Dendritic cell treated with granulocyte-macrophage colony-stimulating factor and Interleukin-4, amounts not matched to agents 40 ng/mL and 50 ng/mL, for 4 days (primary cell): ENCODE measurements around the gene ERBB4.

Source experiments
- H3K27ac Mint-ChIP-seq: one replicate; pipeline ENCODE4 v1.8.0; 2022; ENCODE audit warnings: mild to moderate bottlenecking, mixed read lengths
- H3K27me3 Mint-ChIP-seq: one replicate; pipeline ENCODE4 v1.8.0; 2022; ENCODE audit warnings: mild to moderate bottlenecking, mixed read lengths
- H3K36me3 Mint-ChIP-seq: one replicate; pipeline ENCODE4 v1.8.0; 2022; ENCODE audit warnings: low read depth, mixed read lengths
- H3K4me1 Mint-ChIP-seq: one replicate; pipeline ENCODE4 v1.8.0; 2022; ENCODE audit warnings: low read depth, mixed read lengths
- H3K4me3 Mint-ChIP-seq: one replicate; pipeline ENCODE4 v1.8.0; 2022; ENCODE audit warnings: mild to moderate bottlenecking, moderate library complexity, mixed read lengths
- H3K9me3 Mint-ChIP-seq: one replicate; pipeline ENCODE4 v1.8.0; 2022; ENCODE audit warnings: mixed read lengths
- intact Hi-C: fragments of 100-400 bp; cut with micrococcal nuclease; formaldehyde crosslinking; loops from one replicate; pipeline ENCODE4 v1.15.0; 2022

Gene ERBB4

DNA sequence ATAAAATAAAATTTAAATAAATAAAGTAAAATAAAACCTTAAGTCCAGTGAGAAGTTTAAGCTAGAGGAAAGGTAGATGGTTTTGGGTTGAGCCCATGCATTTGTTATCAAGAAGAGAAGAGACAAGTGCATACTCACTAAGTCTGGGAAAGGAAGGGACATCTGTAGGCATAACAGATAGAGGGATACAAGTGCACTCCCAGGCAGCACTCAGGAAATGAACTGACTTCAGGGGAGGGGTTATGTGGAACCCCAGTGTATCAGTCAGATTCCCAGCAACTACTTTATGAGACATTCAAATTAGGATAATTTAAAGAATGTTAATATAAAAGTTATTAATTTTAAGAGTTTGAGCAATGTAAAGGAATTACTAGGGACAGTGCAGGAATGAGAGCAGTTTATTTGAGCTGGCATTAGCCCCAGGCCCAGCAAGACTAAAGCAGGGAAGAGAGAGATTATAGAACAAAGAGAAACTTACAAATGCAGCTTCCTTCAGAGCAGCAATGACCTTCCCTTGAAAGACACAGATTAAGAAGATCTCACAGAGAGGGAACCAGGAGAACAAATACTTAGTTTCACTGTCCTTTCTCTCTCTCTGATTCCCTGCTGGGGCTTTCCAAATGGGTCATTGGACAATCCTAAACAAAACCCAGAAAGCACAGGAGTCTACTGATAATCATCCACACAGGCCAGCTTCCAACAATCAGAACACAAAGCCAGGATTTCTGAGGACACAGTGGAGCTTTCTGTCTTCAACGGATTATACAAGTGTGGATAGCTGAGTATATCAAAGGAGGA is 109.7 kb downstream of the ERBB4 start:
- H3K27ac Mint-ChIP-seq = no peak overlapping the region
- no peaks in the 10 kb centered on the region for H3K4me1 Mint-ChIP-seq

DNA sequence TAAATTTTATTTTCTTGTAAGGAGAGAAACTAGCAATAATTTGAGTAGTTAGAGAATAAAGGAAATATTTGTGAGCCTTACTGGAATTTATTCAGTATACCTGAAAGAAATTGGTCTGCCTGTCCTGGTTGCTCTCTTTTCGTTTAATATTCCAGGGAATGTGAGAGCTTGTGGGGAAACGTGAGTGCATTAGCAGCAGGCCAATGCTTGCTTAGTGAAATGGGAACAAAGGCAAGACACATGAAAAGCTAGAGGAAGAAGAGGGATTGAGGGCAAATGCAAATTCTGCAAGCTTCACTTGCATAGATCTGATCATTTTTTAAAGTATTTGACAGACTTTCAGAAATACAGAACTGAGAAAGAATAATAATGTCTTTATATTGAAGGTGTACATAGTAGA is 111.0 kb downstream of the ERBB4 start:
- H3K4me3 Mint-ChIP-seq = no peak overlapping the region
- H3K36me3 Mint-ChIP-seq = no peaks in the 10 kb centered on the region
- intact Hi-C loops = no loop called here
- H3K27ac Mint-ChIP-seq = no peak overlapping the region
- H3K27me3 Mint-ChIP-seq = no peaks in the 10 kb centered on the region
- no peaks in the 10 kb centered on the region for H3K9me3 Mint-ChIP-seq
- no peaks in the 10 kb centered on the region for H3K4me1 Mint-ChIP-seq

More for the DNA sequence above, 109.7 kb downstream of the ERBB4 start:
- no peaks in the 10 kb centered on the region for H3K27me3 Mint-ChIP-seq
- intact Hi-C loops = no loop called here
- H3K36me3 Mint-ChIP-seq = no peaks in the 10 kb centered on the region
- no peak overlapping the region for H3K4me3 Mint-ChIP-seq
- no peaks in the 10 kb centered on the region for H3K9me3 Mint-ChIP-seq

DNA sequence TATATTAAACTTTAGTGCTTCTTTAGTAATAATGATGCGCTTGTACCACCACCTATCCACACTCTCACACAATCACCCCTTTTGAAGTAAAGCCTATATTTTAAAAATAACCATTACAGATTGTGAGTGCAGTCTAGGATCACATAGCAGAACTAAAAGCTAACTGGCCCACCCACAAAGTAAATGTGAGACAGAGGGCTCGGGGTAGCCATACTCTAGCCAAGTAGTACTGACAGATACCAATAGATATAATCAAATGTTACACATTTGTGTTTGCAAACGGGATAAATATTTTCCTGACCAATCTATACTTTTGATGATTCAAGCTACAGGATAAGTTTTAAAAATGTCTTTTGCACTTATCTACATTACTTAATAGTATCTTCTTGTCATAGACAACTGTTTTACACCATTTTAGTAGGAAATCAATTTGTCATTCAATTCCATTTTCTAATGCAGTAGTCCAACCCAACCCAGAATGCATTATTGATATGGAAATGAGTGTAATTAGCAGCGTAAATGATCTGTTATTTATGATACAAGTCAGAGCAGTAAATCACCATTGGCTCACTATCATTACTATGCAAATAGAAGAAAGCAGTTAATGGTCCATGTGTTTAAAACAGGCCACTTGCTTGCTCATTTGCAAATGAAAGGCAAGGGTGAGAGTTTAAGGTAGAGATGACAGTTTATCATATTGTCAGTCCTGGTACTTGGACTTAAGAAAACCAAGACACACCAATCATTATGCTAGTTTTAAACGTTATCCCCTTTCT is 111.8 kb downstream of the ERBB4 start:
- Mint-ChIP-seq H3K27ac (no peak overlapping the region), H3K27me3 (no peaks in the 10 kb centered on the region), H3K4me3 (no peak overlapping the region), H3K9me3 (no peaks in the 10 kb centered on the region), H3K36me3 (no peaks in the 10 kb centered on the region), H3K4me1 (no peaks in the 10 kb centered on the region)
- intact Hi-C loops = no loop called here

DNA sequence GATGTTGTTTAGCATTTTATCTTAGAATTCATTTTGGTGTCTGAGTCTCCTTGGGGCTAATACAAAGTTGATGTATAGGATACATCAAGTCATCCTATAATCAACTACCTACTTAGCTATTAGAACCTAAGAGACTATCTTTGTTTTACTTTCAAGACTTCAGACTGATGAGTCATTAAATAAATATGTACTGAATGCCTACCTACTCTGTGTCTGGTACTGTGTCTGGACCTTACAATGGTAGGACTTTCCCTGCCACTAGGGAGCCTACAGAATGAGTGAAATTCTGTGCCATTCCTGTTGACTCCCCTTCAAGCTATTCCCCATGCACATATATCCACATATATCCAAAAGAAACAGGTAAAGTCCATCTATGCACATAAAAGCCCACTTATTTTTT is 114.5 kb downstream of the ERBB4 start:
- no peaks in the 10 kb centered on the region for H3K4me1 Mint-ChIP-seq
- no peaks in the 10 kb centered on the region for H3K9me3 Mint-ChIP-seq
- H3K27me3 Mint-ChIP-seq = no peaks in the 10 kb centered on the region
- H3K27ac Mint-ChIP-seq = no peak overlapping the region
- intact Hi-C loops = no loop called here
- no peak overlapping the region for H3K4me3 Mint-ChIP-seq
- H3K36me3 Mint-ChIP-seq = no peaks in the 10 kb centered on the region

DNA sequence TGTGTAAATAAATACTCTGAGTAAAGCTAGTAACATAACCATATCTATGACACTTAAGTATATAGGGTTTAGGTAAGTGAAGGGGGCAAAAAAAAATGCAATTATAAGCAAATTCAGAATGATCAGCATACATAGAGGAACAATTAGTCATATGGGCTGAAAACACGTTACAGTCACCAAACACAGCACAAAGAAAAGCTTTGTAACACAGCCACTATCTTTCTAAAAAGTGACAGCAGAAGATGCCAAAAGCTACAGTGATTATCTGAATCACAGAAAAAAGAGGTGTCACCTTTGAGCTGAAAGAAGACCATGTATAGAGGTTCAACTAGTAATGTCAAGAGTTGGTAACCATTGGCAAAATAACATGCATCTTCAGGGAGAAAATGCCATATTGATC is 115.5 kb downstream of the ERBB4 start:
- Mint-ChIP-seq H3K27me3 (no peaks in the 10 kb centered on the region), H3K36me3 (no peaks in the 10 kb centered on the region), H3K9me3 (no peaks in the 10 kb centered on the region), H3K4me3 (no peak overlapping the region), H3K27ac (no peak overlapping the region), H3K4me1 (no peaks in the 10 kb centered on the region)
- intact Hi-C loops = no loop called here

DNA sequence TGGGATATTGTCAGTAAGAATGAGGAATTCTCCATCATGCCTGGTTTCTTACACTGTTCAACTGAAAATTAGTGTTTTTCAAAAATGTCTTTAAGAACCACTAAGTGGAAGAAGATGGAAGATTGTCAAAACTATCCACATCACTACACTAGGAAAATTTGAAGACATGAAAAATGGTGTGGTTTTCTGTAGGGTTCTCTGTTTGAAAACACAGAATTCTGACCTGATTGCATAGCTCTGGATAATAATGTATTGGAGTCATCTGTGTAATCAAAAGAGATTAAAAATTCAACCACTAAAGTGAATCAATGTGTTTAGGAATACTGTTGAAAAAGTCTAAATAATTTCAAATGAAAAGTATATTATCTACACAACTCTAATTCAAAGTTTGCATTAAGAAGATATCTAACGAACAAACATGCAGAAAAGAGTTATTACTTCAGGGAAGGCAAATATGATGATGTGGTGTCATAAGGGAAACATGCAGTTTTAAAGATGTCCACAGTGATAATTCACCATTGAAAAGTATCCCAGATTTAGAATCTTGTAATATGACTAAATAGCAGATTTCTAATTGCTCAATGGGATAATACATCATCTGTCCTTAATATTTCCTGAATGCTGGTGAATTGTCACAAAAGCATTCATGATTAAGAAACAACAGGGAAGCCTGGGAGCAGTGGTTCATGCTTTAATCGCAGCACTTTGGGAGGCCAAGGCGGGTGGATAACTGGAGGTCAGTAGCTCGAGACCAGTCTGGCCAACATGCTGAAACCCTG is 116.9 kb downstream of the ERBB4 start:
- Mint-ChIP-seq H3K4me3 (no peak overlapping the region), H3K36me3 (no peaks in the 10 kb centered on the region), H3K4me1 (no peaks in the 10 kb centered on the region), H3K9me3 (no peaks in the 10 kb centered on the region), H3K27me3 (no peaks in the 10 kb centered on the region), H3K27ac (no peak overlapping the region)
- intact Hi-C loops = no loop called here

DNA sequence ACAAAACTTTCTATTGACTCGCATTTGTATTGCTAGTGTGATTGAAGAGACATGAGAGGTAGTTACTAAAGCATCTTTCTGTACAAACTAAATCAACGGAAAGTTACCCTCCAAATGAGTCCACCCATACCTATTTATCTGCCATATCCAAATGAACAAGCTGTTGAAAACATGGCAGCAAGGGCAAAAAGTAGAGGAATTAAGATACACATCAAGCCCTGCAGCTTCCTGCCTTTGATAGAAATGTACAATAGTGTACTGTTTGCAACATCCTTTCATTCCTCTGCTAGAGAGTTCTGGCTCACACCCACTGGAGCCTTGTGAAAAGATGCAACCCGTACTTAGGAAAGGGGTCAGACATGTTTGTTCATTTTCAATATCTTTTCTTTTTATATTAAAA is 122.5 kb downstream of the ERBB4 start:
- Mint-ChIP-seq H3K4me3 (no peak overlapping the region), H3K27me3 (no peaks in the 10 kb centered on the region), H3K9me3 (no peaks in the 10 kb centered on the region), H3K4me1 (no peaks in the 10 kb centered on the region), H3K36me3 (no peaks in the 10 kb centered on the region), H3K27ac (no peak overlapping the region)
- intact Hi-C loops = no loop called here

DNA sequence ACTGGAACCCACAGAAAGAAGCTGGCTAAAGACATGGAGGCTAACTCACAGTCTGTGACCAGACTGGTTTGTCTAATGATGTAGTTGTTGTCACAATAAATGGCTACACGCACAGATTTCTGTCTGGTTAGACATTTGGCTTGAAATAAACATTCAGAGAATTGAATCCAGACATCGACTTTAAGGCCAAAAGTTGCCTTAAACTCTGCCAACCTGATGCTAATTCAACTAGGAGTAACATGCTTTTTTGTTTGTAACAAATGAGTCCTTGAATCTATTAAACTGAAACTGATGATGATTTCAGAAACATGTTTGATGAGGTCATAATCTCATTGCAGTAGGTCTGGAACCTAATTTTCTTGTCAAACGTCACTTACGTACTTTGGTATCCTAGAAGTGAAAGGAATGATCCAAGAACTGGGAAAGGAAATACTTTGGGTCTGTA is 123.8 kb downstream of the ERBB4 start:
- H3K27me3 Mint-ChIP-seq = no peaks in the 10 kb centered on the region
- H3K9me3 Mint-ChIP-seq = no peaks in the 10 kb centered on the region
- H3K36me3 Mint-ChIP-seq = no peaks in the 10 kb centered on the region
- no peak overlapping the region for H3K27ac Mint-ChIP-seq
- H3K4me3 Mint-ChIP-seq = no peak overlapping the region
- H3K4me1 Mint-ChIP-seq = no peaks in the 10 kb centered on the region
- intact Hi-C loops = no loop called here

DNA sequence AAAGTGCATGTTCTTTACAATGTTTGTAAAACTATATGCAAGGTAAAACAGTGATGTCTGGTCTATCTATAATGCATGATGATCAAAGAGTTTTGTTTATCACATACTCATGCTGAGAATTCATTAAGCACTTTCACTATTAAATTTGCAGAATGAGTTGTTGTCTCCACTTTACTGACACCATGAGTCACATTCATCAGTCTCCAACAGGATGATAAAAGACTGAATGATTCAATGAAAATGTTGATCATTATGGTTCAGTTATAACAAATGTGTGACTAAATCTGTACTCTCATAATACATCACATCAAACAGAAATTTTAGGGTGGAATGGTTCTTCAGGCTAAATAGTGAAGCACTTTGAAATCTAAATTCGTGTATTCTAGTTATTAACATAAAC is 129.0 kb downstream of the ERBB4 start:
- Mint-ChIP-seq H3K27me3 (no peaks in the 10 kb centered on the region), H3K9me3 (no peaks in the 10 kb centered on the region), H3K36me3 (no peaks in the 10 kb centered on the region), H3K4me3 (no peak overlapping the region), H3K4me1 (no peaks in the 10 kb centered on the region), H3K27ac (no peak overlapping the region)
- intact Hi-C loops = no loop called here

DNA sequence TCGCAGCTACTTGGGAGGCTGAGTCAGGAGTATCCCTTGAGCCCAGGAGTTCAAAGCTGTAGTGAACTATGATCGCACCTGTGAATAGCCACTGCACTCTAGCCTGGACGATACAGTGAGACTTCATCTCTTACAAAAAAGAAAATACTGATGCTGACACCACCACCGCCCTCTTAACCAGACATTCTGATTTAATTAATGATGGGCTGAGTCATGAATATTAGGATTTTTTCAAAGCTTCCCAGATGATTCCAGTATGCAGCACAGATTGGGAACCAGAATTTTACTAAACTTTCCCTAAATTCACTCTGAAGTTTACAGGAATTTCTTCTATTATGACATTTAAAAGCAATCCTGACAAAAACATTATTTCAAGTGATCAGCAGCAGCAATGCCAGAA is 130.1 kb downstream of the ERBB4 start:
- H3K4me1 Mint-ChIP-seq = no peaks in the 10 kb centered on the region
- H3K27me3 Mint-ChIP-seq = no peaks in the 10 kb centered on the region
- intact Hi-C loops = no loop called here
- H3K4me3 Mint-ChIP-seq = no peak overlapping the region
- no peaks in the 10 kb centered on the region for H3K9me3 Mint-ChIP-seq
- no peak overlapping the region for H3K27ac Mint-ChIP-seq
- H3K36me3 Mint-ChIP-seq = no peaks in the 10 kb centered on the region

DNA sequence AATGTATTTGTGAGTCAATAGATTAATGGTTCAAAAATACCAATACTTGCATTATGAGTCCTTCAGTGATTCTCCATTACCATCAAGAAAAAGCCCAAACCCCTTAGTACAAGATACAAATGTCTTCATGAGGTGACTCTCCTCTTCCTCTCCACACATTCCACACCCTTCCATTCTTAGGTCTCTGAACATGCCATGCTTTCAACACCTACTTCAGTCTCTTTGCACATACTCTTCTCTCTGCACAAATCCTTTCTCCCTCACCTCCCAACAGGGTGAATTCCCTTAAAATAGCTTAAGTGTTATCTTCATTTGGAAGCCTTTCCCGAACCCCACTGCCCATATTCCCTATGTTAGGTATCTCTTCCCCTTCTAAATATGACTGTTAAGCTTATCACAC is 131.9 kb downstream of the ERBB4 start:
- Mint-ChIP-seq H3K27ac (no peak overlapping the region), H3K4me3 (no peak overlapping the region), H3K27me3 (no peaks in the 10 kb centered on the region), H3K4me1 (no peaks in the 10 kb centered on the region), H3K9me3 (no peaks in the 10 kb centered on the region), H3K36me3 (no peaks in the 10 kb centered on the region)
- intact Hi-C loops = no loop called here

DNA sequence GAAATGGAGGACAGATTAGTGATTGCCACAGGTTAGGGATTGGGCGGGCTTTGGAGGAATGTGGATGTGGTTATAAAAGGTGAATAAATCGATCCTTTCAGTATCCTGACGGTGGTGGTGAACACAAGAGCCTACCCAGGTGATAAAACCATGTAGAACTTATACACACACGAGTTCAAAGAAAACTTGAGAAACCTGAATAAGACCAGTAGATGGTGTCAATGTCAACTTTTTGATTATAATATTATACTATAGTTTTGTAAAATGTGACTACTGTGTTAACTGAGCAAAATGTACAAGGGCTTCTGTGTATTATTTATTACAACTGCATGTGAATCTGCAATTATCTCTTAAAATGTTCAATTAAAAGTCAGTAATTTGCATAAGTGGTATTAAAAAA is 136.3 kb downstream of the ERBB4 start:
- Mint-ChIP-seq H3K4me1 (no peaks in the 10 kb centered on the region), H3K4me3 (no peak overlapping the region), H3K36me3 (no peaks in the 10 kb centered on the region), H3K9me3 (no peaks in the 10 kb centered on the region), H3K27me3 (no peaks in the 10 kb centered on the region), H3K27ac (no peak overlapping the region)
- intact Hi-C loops = no loop called here

DNA sequence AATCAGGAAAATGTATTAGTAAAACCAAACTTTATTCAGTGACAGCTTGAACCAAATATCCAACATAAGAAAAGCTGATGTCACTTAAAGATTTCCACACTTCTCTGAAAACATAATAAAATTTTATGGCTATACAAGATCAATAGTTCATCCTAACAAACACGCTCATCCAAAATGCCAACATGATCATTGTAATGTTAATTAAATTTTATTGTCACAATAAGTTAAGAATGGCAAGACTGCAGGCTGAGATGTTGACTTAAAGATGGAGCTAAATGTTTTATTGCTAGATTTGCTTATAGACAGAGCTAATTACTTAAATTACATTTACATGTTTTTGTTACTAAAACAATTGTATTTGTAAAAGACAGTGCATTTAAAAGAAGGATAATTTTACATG is 140.3 kb downstream of the ERBB4 start:
- intact Hi-C loops = no loop called here
- Mint-ChIP-seq H3K36me3 (no peaks in the 10 kb centered on the region), H3K4me1 (no peaks in the 10 kb centered on the region)

DNA sequence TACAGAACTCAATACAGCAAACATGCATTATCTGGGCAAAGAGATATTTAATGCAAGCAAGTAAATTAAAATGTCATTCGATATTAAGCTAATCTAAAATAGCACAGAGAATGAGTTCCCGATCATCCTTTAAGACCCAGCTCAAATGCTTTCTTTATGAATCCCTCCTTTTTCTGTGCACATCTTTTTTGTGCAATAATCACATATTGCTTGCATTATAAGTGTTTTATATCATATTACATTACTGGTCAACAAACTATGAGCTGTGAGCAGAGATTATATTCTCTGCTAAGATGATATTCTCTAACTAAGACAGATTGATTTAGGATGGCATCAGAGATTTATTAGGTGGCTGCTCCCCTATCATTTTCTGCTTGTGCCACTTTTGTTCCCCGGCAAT is 146.1 kb downstream of the ERBB4 start:
- Mint-ChIP-seq H3K36me3 (no peaks in the 10 kb centered on the region), H3K4me1 (no peaks in the 10 kb centered on the region), H3K27me3 (no peaks in the 10 kb centered on the region), H3K9me3 (no peaks in the 10 kb centered on the region), H3K4me3 (no peak overlapping the region), H3K27ac (no peak overlapping the region)
- intact Hi-C loops = no loop called here

More for the DNA sequence above, 140.3 kb downstream of the ERBB4 start:
- no peak overlapping the region for H3K27ac Mint-ChIP-seq
- H3K27me3 Mint-ChIP-seq = no peaks in the 10 kb centered on the region
- no peak overlapping the region for H3K4me3 Mint-ChIP-seq
- H3K9me3 Mint-ChIP-seq = no peaks in the 10 kb centered on the region
